Mucosa of descending colon (tissue), 3 donors: Measurements from ENCODE around the gene PAX1. TPM values are rescaled to one million over a fixed set of nuclear protein-coding genes. Genes with fewer than 3 reads are reported as not detected.

ENCODE experiments used
- ATAC-seq: fragments of 200-7000 bp; cut with Tn5 transposase; one replicate; pipeline ENCODE4 v1.9.1; 2020; ENCODE audit warnings: mild to moderate bottlenecking, moderate library complexity
- DNase-seq, 3 donors: peaks; one replicate each; pipeline ENCODE4 v3.0.0-alpha.2; 2020
- H3K36me3 ChIP-seq: fragments of 200-600 bp; one replicate; pipeline ENCODE4 v1.8.0; 2021; ENCODE audit warnings: low read depth, mild to moderate bottlenecking
- H3K4me1 ChIP-seq: fragments of 200-600 bp; one replicate; pipeline ENCODE4 v1.8.0; 2021; ENCODE audit warnings: low read depth, mild to moderate bottlenecking
- H3K4me3 ChIP-seq: fragments of 200-600 bp; one replicate; pipeline ENCODE4 v1.8.0; 2021; ENCODE audit warnings: mild to moderate bottlenecking
- H3K9me3 ChIP-seq: fragments of 200-600 bp; one replicate; pipeline ENCODE4 v1.8.0; 2021; ENCODE audit warnings: mild to moderate bottlenecking
- CTCF ChIP-seq: fragments of 200-600 bp; IDR thresholded peaks from one replicate; pipeline ENCODE4 v1.8.0; 2022; ENCODE audit warnings: antibody characterized with exemption, mild to moderate bottlenecking
- intact Hi-C, 2 donors: fragments of 100-400 bp; cut with DNase I in 1 of 2; cut with micrococcal nuclease in 1 of 2; formaldehyde crosslinking; loops; one replicate each; pipeline versions ENCODE4 v1.11.0 to v1.11.1; 2022; cut with DNase I, micrococcal nuclease
- total RNA-seq, 3 donors: library from RNA; stranded (reverse); fragmentation: NEBNext Ultra II Directional in 2 of 3; extraction: Animal tissue kit (Norgen Biotek cat#: 25700) in 2 of 3; gene quantifications; one replicate each; pipeline versions ENCODE4 v1.2.1 to v1.2.4, GENCODE V29; 2021 to 2023
- donor health status: DM: no; HTN: no; CAD: no; lungs with moderate emphysema.
- donor health status: DM: no; HTN: no; CAD: no.
- donor health status: DM: no; HTN: yes; CAD: no.

The PAX1 gene
- total RNA-seq, 3 donors from 2014 or later = 0.06 TPM; not detected in 2

- ATAC-seq (no peak), DNase-seq (no peak)
- TF ChIP-seq CTCF = no peak
- Histone ChIP-seq H3K4me1 (no peaks in the 10 kb centered on the region), H3K4me3 (no peak overlapping the region), H3K9me3 (no peaks in the 10 kb centered on the region), H3K36me3 (no peaks in the 10 kb centered on the region)
- intact Hi-C loops = no loop called here
Measured at GRCh38 chr20:21706261-21707195, 1.1 kb downstream of the PAX1 start.

- ATAC-seq (no peak), DNase-seq (no peak)
- no peaks in the 10 kb centered on the region for H3K36me3 ChIP-seq
- H3K9me3 ChIP-seq = no peaks in the 10 kb centered on the region
- H3K4me3 ChIP-seq = no peak overlapping the region
- intact Hi-C loops = no loop called here
- TF ChIP-seq CTCF = no peak
- H3K4me1 ChIP-seq = no peaks in the 10 kb centered on the region
Measured at GRCh38 chr20:21707267-21707666, 1.8 kb downstream of the PAX1 start.

- intact Hi-C loops = no loop called here
- no peak overlapping the region for H3K4me3 ChIP-seq
- no peak for DNase-seq
- H3K36me3 ChIP-seq = no peaks in the 10 kb centered on the region
- no peak for TF ChIP-seq CTCF
- no peak for ATAC-seq
- no peaks in the 10 kb centered on the region for H3K9me3 ChIP-seq
- H3K4me1 ChIP-seq = no peaks in the 10 kb centered on the region
Measured at GRCh38 chr20:21707999-21708737, 2.7 kb downstream of the PAX1 start.

GRCh38 chr20:21708738-21709534 is 3.5 kb downstream of the PAX1 start:
- intact Hi-C loops = no loop called here
- no peaks in the 10 kb centered on the region for H3K4me1 ChIP-seq
- H3K4me3 ChIP-seq = no peak overlapping the region
- H3K9me3 ChIP-seq = no peaks in the 10 kb centered on the region
- DNase-seq (no peak), ATAC-seq (no peak)
- TF ChIP-seq CTCF = no peak
- H3K36me3 ChIP-seq = no peaks in the 10 kb centered on the region

- ATAC-seq (no peak), DNase-seq (no peak)
- intact Hi-C loops = no loop called here
- H3K9me3 ChIP-seq = no peaks in the 10 kb centered on the region
- H3K36me3 ChIP-seq = no peaks in the 10 kb centered on the region
- H3K4me1 ChIP-seq = no peaks in the 10 kb centered on the region
- H3K4me3 ChIP-seq = no peak overlapping the region
- TF ChIP-seq CTCF = no peak
Measured at GRCh38 chr20:21709535-21709904, 4.1 kb downstream of the PAX1 start.
